Mammary epithelial cell (primary cell): ENCODE measurements around the gene RBM12.

Source experiments
- EZH2 ChIP-seq: IDR thresholded peaks from 2 replicates; pipeline ENCODE4 v1.6.1; 2012; ENCODE audit warnings: low read length, inconsistent platforms, borderline replicate concordance
- TF ChIP-seq, protein P1 (sequence below), 2 donors: IDR thresholded peaks in 1 of 2; conservative IDR thresholded peaks in 1 of 2; 2 replicates each; pipeline ENCODE4 v1.5.1; 2011 to 2012; ENCODE audit warnings: inconsistent platforms in 2 of 2, low read length in 2 of 2, mild to moderate bottlenecking in 2 of 2, control low read depth in 1 of 2, low read depth in 1 of 2; ENCODE audit not compliant: insufficient read depth in 1 of 2; ENCODE audit errors: extremely low read depth in 1 of 2

DNA sequence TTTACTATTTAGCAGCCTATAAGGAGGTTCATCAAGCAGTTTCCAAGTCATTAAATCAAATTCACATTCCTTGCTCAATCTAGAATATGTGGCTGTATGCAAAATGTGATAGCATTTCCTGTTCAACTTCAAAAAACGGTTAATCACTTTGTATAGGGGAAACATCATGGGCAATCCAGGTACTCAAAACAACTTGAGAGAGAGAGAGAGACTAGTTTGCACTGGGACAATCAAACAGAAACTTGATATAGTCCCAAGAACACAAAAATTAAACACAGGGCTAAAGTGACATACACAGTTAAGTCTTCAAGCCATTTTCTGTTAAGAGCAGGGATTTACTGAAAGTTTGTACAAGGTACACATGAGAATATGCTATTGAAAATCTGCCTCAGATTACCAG lies 7.4 kb downstream of the RBM12 start:
- no peak for TF ChIP-seq EZH2
- TF ChIP-seq, protein P1, sequence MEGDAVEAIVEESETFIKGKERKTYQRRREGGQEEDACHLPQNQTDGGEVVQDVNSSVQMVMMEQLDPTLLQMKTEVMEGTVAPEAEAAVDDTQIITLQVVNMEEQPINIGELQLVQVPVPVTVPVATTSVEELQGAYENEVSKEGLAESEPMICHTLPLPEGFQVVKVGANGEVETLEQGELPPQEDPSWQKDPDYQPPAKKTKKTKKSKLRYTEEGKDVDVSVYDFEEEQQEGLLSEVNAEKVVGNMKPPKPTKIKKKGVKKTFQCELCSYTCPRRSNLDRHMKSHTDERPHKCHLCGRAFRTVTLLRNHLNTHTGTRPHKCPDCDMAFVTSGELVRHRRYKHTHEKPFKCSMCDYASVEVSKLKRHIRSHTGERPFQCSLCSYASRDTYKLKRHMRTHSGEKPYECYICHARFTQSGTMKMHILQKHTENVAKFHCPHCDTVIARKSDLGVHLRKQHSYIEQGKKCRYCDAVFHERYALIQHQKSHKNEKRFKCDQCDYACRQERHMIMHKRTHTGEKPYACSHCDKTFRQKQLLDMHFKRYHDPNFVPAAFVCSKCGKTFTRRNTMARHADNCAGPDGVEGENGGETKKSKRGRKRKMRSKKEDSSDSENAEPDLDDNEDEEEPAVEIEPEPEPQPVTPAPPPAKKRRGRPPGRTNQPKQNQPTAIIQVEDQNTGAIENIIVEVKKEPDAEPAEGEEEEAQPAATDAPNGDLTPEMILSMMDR (conservative IDR thresholded peaks at IDR 0.05 in 1 of 2, IDR thresholded peaks at IDR 0.05 in 1 of 2; ENCODE audit: extremely low read depth in 1 of 2, insufficient read depth in 1 of 2, low read depth in 1 of 2, low read length in 2 of 2), result no peak
